GM12874 (cell line): ENCODE measurements around the gene ZNF189.

Source experiments
- TF ChIP-seq, protein P1 (sequence below): IDR thresholded peaks from 2 replicates; pipeline ENCODE4 v1.5.1; 2011; ENCODE audit warnings: low read depth, mild to moderate bottlenecking, control low read depth, low read length, moderate library complexity; ENCODE audit not compliant: insufficient read depth

Gene ZNF189

DNA sequence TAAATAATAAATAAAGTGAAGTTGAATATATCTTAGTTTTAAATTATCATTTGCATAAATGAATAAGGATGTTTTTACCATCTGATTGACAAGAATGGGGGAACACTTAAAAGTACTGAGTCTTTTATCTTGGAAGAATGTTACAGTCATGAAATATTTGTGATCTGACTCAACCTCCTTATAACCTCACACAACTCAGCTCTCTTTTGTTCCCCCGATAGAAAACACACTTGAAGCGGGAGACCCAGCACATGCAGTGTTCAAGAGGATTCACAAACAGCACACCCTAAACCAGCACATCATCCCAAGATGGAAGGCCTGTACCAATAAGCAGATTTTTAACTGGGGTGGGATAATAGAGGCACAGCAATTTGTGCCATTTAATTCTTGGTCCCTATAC, 29.4 kb upstream of the ZNF189 start:
- TF ChIP-seq, protein P1, sequence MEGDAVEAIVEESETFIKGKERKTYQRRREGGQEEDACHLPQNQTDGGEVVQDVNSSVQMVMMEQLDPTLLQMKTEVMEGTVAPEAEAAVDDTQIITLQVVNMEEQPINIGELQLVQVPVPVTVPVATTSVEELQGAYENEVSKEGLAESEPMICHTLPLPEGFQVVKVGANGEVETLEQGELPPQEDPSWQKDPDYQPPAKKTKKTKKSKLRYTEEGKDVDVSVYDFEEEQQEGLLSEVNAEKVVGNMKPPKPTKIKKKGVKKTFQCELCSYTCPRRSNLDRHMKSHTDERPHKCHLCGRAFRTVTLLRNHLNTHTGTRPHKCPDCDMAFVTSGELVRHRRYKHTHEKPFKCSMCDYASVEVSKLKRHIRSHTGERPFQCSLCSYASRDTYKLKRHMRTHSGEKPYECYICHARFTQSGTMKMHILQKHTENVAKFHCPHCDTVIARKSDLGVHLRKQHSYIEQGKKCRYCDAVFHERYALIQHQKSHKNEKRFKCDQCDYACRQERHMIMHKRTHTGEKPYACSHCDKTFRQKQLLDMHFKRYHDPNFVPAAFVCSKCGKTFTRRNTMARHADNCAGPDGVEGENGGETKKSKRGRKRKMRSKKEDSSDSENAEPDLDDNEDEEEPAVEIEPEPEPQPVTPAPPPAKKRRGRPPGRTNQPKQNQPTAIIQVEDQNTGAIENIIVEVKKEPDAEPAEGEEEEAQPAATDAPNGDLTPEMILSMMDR, result no peak

DNA sequence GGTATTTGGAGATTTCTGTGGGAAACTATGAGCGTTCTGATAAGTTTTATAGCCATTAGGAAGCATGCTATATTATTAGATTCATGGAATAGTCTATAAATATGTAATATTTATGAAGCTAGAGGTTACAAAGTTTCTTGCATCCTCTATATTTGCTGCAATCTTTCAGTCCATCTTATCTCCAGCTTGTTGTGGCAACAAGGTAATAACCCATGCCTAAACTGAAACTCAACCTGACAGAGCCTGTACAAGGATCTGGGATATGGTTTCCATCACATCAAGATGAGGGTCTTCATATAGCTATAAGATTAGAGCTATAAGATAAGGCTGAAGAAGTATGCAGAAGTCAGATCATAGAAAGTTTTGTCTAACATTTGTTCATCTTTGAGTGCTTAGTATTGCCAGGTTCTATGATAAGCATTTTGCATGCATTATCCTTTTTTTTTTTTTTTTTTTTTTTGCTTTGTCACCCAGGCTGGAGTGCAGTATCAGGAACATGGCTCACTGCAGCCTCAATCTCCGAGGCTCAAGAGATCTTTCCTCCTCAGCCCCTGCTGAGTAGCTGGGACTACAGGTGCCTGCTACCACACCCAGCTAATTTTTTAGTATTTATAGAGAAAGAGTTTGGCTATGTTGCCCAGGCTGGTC, 28.6 kb upstream of the ZNF189 start:
- TF ChIP-seq, protein P1, result no peak

DNA sequence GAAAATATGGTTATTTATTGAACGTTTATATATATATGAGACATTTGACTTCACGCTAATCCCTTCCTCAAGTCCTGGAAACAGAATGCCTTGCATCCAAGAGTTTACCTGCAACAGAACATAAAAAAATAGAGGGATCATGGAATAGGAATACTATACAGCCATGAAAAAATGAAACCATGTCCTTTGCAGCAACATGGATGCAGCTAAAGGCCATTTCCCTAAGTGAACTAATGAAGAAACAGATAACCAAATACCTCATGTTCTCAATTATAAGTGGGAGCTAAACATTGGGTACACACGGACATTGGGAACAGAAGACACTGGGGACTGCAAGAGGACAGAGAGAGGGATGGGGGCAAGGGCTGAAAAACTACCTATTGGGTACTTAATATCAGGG, 26.8 kb upstream of the ZNF189 start:
- TF ChIP-seq, protein P1, result no peak

DNA sequence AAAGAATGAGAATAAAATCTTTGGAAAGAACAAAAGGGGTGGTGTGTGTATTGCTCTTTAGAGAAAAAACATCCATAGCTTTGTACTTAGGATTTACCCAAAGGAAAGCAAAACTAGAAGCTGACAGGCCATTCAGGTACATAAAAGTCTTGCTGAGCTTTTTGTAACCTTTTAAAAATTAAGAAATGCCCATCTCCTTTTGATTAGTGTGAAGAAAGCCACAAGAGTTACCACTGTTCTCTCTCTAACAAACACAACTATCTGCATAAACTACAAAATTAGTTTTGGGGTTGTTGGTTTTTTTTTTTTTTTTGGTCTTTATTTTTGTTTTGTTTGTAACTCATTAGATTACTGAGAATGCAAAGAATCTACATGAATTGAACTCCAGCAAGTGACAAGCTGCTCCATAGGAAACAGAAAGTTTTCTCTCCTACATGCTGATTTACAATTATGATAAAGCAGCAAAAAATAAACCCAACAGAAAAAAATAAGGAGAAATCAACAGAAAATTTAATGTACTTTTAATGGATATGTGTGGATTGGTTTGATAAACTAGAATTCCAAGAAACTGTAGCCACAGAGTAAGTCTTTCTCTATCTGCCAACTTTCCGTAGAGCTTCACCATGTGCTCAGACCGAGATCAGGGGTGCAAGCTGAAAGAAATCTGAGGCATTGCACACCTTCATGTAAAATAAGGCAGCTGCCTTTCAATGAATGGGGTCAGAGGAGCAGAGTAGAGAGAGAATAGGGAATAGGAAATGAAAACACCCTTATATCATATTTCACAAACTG, 26.1 kb upstream of the ZNF189 start:
- TF ChIP-seq, protein P1, result no peak

DNA sequence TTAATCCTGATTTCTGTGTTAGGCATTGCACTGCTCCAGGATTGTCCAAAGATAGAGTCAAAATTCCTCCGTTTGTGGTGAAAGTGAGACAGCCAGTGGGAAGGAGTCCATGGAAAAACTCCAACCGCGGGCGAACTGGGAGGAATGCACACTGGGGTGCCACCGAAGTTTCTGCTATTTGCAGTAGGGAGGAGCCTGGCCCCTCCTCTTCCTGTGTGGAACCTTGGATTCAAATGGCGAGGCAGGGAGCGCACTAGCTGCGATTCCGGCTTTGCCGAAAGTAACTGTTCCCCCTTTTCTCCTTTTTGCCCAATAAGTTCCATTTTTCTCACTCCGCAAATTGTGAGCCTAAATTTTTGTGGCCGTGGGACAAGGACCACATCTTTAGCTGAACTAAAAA, 23.1 kb upstream of the ZNF189 start:
- TF ChIP-seq, protein P1, result no peak

DNA sequence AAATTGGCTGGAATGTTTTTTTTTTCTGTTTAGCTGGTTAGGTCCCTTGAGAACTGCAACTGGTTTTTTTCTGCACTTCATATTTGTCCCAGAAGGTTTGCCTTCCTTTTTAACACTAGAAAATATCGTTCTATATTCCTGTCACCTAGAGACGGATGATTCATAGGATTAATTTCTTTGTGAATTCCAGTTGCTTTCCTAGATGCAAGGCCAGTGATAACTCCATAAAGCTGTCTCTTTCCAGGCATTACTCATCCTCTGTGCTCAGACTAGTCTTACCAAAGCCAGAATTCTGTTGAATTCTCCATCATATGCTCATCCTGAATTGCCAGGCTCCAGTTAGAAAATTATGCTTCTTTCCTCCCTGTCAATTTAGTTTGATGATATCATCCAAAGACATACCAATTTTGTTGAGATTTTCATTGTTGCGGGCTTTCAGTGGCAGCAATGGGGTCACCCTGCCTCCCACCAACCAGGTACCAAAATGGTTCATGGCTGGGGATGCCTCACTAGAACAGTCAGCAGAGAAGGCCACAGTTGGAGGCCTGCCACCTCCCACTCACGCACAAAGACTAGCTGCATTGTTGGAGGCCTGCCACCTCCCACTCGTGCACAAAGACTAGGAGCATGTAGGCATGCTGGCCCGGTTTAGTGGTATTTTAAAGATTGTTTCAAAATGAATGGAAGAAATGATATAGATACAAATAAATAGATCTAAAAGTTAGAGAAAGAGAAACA, 22.4 kb upstream of the ZNF189 start:
- TF ChIP-seq, protein P1, result no peak

DNA sequence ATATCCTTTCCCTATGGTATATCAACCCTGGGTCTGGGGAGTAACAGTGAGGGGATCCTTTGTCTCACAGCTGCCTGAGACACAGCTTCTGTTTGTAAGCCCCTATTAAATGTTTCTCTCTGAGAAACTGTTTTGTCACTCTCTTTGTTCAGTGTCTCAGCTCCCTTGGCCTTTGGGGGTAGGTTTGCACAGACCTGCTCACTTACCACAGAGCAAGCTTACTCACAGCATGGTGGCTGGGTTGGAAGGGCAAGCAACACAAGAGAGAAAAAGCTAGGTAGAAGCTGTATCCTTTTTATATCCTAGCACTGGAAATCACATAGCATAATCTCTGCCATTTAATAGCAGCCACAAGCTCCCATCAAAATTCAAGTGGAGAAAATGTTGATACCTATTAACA, 18.4 kb upstream of the ZNF189 start:
- TF ChIP-seq, protein P1, result no peak
